Daoy (cell line): ENCODE measurements around the gene WWOX. TPM values are rescaled to one million over a fixed set of nuclear protein-coding genes. Genes with fewer than 3 reads are reported as not detected.
A peak's percentile ranks its signal among the peaks of the same experiment; 100 is the strongest.

Experiments used
- DNase-seq: peaks from one replicate; pipeline ENCODE4 v3.0.0-alpha.2; 2015; ENCODE audit warnings: low read depth
- total RNA-seq: library from RNA; depleted of rRNA; stranded (reverse); fragments of >200 nt; shearing (Covaris generic); gene quantifications from 2 replicates; pipeline ENCODE4 v1.2.3, GENCODE V29; 2014

Gene WWOX
- total RNA-seq, 1 experiment from 2014 or later = 21.1 TPM

GRCh38 chr16:78297066-78297666 lies 197.7 kb downstream of the WWOX start:
- DNase-seq = peak; percentile 52

GRCh38 chr16:78298986-78299385 lies 199.5 kb downstream of the WWOX start:
- DNase-seq = peak; percentile 42

GRCh38 chr16:78300469-78300868 lies 201.0 kb downstream of the WWOX start:
- DNase-seq = no peak

- no peak for DNase-seq
Observed at GRCh38 chr16:78303946-78304345, 204.5 kb downstream of the WWOX start.

GRCh38 chr16:78306361-78306760 lies 206.9 kb downstream of the WWOX start:
- DNase-seq = no peak

- no peak for DNase-seq
Observed at GRCh38 chr16:78307824-78308528, 208.5 kb downstream of the WWOX start.

GRCh38 chr16:78309763-78310162 lies 210.3 kb downstream of the WWOX start:
- no peak for DNase-seq

GRCh38 chr16:78310196-78310595 lies 210.7 kb downstream of the WWOX start:
- peak; percentile 46 for DNase-seq

GRCh38 chr16:78310990-78311561 lies 211.6 kb downstream of the WWOX start:
- peak; percentile 88 for DNase-seq

GRCh38 chr16:78311831-78312230 lies 212.4 kb downstream of the WWOX start:
- no peak for DNase-seq

- peak; percentile 17 for DNase-seq
Observed at GRCh38 chr16:78317564-78318240, 218.2 kb downstream of the WWOX start.

GRCh38 chr16:78321620-78322360 lies 222.3 kb downstream of the WWOX start:
- DNase-seq = no peak

- no peak for DNase-seq
Observed at GRCh38 chr16:78323315-78323714, 223.9 kb downstream of the WWOX start.

GRCh38 chr16:78324649-78325285 lies 225.3 kb downstream of the WWOX start:
- no peak for DNase-seq

- no peak for DNase-seq
Observed at GRCh38 chr16:78325468-78326352, 226.3 kb downstream of the WWOX start.

- no peak for DNase-seq
Observed at GRCh38 chr16:78326731-78327130, 227.3 kb downstream of the WWOX start.

- DNase-seq = no peak
Observed at GRCh38 chr16:78331731-78332130, 232.3 kb downstream of the WWOX start.

GRCh38 chr16:78333808-78334207 lies 234.4 kb downstream of the WWOX start:
- DNase-seq = no peak

- no peak for DNase-seq
Observed at GRCh38 chr16:78340590-78340989, 241.1 kb downstream of the WWOX start.

GRCh38 chr16:78348068-78348467 lies 248.6 kb downstream of the WWOX start:
- DNase-seq = no peak
